IPS-18a (cell line): Measurements from ENCODE around the gene TTC29.

Source experiments
- H3K27ac ChIP-seq: one replicate; pipeline ENCODE4 v1.5.1; 2013; ENCODE audit warnings: low read length
- H3K27me3 ChIP-seq: one replicate; pipeline ENCODE4 v1.6.1; 2013; ENCODE audit warnings: mild to moderate bottlenecking, low read length; ENCODE audit not compliant: control insufficient read depth, insufficient read depth
- H3K36me3 ChIP-seq: one replicate; pipeline ENCODE4 v1.6.1; 2013; ENCODE audit warnings: low read depth, low read length; ENCODE audit not compliant: control insufficient read depth
- H3K4me1 ChIP-seq: one replicate; pipeline ENCODE4 v1.6.1; 2013; ENCODE audit warnings: low read depth, low read length; ENCODE audit not compliant: control insufficient read depth
- H3K4me3 ChIP-seq: one replicate; pipeline ENCODE4 v1.5.1; 2013; ENCODE audit warnings: low read length
- H3K9ac ChIP-seq: one replicate; pipeline ENCODE4 v1.6.1; 2013; ENCODE audit warnings: mild to moderate bottlenecking, low read length, moderate library complexity
- H3K9me3 ChIP-seq: one replicate; pipeline ENCODE4 v1.6.1; 2013; ENCODE audit warnings: low read depth, low read length; ENCODE audit not compliant: control insufficient read depth

The TTC29 gene

GRCh38 chr4:146952896-146953295 lies 7.2 kb upstream of the TTC29 start:
- no peak overlapping the region for H3K9ac ChIP-seq
- H3K9me3 ChIP-seq, result no peaks in the 10 kb centered on the region
- no peak overlapping the region for H3K4me3 ChIP-seq
- H3K27ac ChIP-seq, result no peak overlapping the region
- H3K27me3 ChIP-seq, result no peaks in the 10 kb centered on the region
- no peaks in the 10 kb centered on the region for H3K36me3 ChIP-seq
- H3K4me1 ChIP-seq, result no peaks in the 10 kb centered on the region

DNA sequence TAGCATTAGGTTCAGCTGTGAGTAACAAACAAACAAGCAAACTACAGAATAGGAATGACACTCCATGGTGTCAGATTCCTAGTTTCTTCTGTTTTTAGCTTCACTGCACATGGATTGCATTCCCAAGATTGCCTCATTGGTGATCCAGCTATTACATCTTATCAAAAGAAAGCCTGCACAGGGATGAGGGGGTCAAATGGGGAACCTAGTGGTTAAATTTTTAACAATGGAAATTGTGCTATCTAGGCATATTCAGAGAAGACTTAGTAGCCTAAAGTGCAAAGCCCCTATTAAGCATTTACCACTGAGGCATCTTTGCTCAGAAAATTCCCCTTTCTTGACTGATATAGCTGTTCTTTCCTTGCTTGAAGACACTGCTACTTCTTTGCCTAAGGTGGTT lies 3.9 kb upstream of the TTC29 start:
- H3K27me3 ChIP-seq, result peaks cover 9% of the 10 kb centered on the region
- no peak overlapping the region for H3K9ac ChIP-seq
- H3K9me3 ChIP-seq, result no peaks in the 10 kb centered on the region
- no peaks in the 10 kb centered on the region for H3K36me3 ChIP-seq
- no peaks in the 10 kb centered on the region for H3K4me1 ChIP-seq
- no peak overlapping the region for H3K27ac ChIP-seq
- H3K4me3 ChIP-seq, result no peak overlapping the region

DNA sequence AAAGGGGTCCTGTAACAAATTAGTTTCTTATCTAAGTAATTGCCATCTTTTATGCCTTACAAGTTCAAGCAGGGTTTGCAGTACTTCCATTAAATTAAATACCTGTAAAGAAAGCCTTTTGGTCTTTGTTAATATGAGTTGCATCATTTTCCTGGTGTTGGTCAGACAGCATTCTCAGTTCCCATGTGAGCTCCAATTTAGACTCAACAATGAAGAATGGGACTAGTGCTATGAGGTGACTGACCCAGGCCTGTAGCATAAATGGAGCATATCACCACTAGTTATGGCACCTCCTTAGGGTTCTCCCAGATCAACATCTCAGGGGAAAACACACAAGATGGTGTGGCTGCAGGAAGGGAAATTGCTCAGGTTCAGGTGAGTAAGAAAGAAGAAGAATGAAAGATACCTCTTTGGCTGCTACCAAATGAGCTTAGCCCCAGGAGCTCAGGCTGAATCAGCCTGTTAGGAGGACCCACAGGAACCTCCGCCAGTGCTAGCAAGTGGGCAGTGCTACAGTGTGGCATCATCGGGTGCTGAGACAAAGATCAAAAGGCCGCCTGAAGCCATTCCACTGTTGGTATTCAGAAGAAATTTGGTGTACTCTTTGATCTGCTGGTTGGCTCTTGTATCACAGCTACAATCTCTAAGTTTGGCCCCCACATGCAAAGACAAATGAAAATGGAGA lies 1.8 kb downstream of the TTC29 start:
- Histone ChIP-seq H3K9ac (no peak overlapping the region), H3K4me1 (no peaks in the 10 kb centered on the region), H3K9me3 (no peaks in the 10 kb centered on the region), H3K27me3 (peaks cover 10% of the 10 kb centered on the region), H3K27ac (no peak overlapping the region), H3K36me3 (no peaks in the 10 kb centered on the region), H3K4me3 (no peak overlapping the region)

GRCh38 chr4:146932116-146932515 lies 13.5 kb downstream of the TTC29 start:
- Histone ChIP-seq H3K27me3 (no peaks in the 10 kb centered on the region), H3K27ac (no peak overlapping the region), H3K36me3 (no peaks in the 10 kb centered on the region), H3K4me1 (peaks cover 6% of the 10 kb centered on the region), H3K4me3 (no peak overlapping the region), H3K9ac (no peak overlapping the region), H3K9me3 (no peaks in the 10 kb centered on the region)

- Histone ChIP-seq H3K4me1 (peaks cover 6% of the 10 kb centered on the region), H3K36me3 (no peaks in the 10 kb centered on the region), H3K9ac (no peak overlapping the region), H3K9me3 (no peaks in the 10 kb centered on the region), H3K27me3 (no peaks in the 10 kb centered on the region), H3K27ac (no peak overlapping the region), H3K4me3 (no peak overlapping the region)
Measured at GRCh38 chr4:146930673-146931072, 15.0 kb downstream of the TTC29 start.

DNA sequence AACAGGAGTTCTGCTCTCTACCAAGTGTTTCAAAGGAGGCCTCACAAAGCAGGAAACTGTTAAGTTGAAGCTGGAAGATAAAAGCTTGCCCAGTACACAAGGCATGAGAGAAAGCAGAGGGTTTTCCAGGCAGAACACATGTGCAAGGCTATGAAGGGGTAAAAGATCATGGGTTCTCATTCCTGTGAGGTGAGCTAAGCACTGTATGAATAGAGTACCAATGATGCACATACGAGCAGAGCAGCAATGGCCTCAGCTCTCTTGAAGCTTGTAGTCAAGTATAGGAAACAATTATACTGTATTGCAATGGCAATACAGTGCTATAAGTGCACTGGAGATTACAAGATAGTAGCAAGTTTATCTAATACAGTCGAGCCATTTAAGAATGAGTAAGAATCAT lies 18.0 kb downstream of the TTC29 start:
- no peaks in the 10 kb centered on the region for H3K9me3 ChIP-seq
- no peak overlapping the region for H3K4me3 ChIP-seq
- H3K27me3 ChIP-seq, result no peaks in the 10 kb centered on the region
- no peaks in the 10 kb centered on the region for H3K36me3 ChIP-seq
- peaks cover 6% of the 10 kb centered on the region for H3K4me1 ChIP-seq
- H3K27ac ChIP-seq, result no peak overlapping the region
- no peak overlapping the region for H3K9ac ChIP-seq

DNA sequence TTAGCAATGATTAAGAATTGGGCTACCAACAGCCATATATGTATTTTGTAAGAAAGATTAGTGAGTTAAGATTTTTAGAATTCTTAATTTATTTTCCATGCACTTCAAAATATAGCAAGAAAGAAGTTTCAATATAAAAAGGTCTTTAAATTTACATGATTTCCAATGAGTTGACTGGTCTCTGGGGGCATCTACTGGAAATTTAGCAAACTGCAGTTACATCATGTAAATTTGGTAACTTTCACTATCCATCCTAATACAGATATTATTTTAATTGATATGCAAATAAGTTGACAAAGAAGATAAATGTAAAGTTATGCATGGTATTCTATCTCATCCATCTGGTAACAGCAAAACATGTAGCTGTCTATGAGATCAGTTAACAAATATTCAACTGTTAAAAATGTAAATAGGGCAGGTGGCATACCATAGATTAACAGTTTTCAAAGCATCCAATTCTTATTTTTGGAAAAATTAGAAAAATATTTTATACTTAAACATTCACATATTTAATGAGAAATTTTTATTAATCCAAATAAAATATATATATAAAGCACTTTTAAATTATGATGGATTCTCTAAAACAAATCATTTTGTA lies 29.1 kb downstream of the TTC29 start:
- Histone ChIP-seq H3K27ac (no peak overlapping the region), H3K4me3 (no peak overlapping the region), H3K9me3 (no peaks in the 10 kb centered on the region), H3K4me1 (no peaks in the 10 kb centered on the region), H3K9ac (no peak overlapping the region), H3K36me3 (no peaks in the 10 kb centered on the region), H3K27me3 (no peaks in the 10 kb centered on the region)

GRCh38 chr4:146915132-146915531 lies 30.5 kb downstream of the TTC29 start:
- no peaks in the 10 kb centered on the region for H3K4me1 ChIP-seq

DNA sequence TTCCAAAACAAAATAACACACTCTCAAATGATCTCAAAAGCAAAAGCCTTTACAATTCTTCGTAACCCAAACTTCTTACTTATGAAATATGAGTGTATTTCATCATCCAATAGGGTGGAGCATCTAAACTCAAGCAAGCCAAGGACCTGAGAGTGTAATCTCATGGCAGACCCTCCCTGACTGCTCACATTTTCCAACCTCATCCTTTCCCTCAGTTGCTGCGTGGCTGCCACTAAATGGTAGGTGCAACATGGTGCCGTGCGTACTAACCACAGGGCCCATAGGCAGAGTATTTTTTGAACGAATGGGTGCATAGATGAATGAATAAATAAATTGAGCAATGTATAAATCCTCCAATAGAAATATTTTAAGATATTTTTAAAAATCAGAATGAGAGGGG lies 45.4 kb downstream of the TTC29 start:
- H3K4me1 ChIP-seq, result no peaks in the 10 kb centered on the region
- no peak overlapping the region for H3K4me3 ChIP-seq
- no peaks in the 10 kb centered on the region for H3K27me3 ChIP-seq
- H3K9me3 ChIP-seq, result no peaks in the 10 kb centered on the region
- no peak overlapping the region for H3K27ac ChIP-seq
- H3K9ac ChIP-seq, result no peak overlapping the region
- H3K36me3 ChIP-seq, result no peaks in the 10 kb centered on the region

More at GRCh38 chr4:146915132-146915531, 30.5 kb downstream of the TTC29 start:
- Histone ChIP-seq H3K36me3 (no peaks in the 10 kb centered on the region), H3K9me3 (no peaks in the 10 kb centered on the region), H3K4me3 (no peak overlapping the region), H3K27ac (no peak overlapping the region), H3K9ac (no peak overlapping the region), H3K27me3 (no peaks in the 10 kb centered on the region)

- no peaks in the 10 kb centered on the region for H3K27me3 ChIP-seq
- no peak overlapping the region for H3K4me3 ChIP-seq
- no peaks in the 10 kb centered on the region for H3K36me3 ChIP-seq
- H3K9me3 ChIP-seq, result no peaks in the 10 kb centered on the region
- H3K9ac ChIP-seq, result no peak overlapping the region
- no peaks in the 10 kb centered on the region for H3K4me1 ChIP-seq
- H3K27ac ChIP-seq, result no peak overlapping the region
Measured at GRCh38 chr4:146890301-146890700, 55.4 kb downstream of the TTC29 start.

DNA sequence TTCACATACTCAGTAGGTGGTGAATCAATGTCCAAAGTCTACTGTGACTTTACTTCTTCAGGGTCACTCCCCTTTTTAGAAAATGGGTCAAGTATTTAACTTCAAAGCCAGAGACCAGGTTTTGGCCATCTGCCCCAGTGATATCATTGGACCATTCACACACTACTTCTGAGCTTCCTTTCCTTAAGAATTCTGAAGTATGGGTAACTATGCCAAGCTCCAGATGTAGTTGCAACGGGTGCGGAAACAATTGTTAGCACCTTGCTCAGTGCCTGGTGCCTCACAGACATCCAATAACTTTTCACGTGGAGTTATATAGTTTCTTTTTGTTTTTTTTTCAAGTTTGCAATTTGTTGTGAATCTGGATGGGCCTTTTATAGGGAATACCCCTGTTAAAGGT lies 62.6 kb downstream of the TTC29 start:
- Histone ChIP-seq H3K36me3 (no peaks in the 10 kb centered on the region), H3K9ac (no peak overlapping the region), H3K9me3 (no peaks in the 10 kb centered on the region), H3K27me3 (no peaks in the 10 kb centered on the region), H3K27ac (no peak overlapping the region), H3K4me1 (no peaks in the 10 kb centered on the region), H3K4me3 (no peak overlapping the region)

GRCh38 chr4:146857298-146857697 lies 88.4 kb downstream of the TTC29 start:
- H3K4me3 ChIP-seq, result no peak overlapping the region
- no peak overlapping the region for H3K9ac ChIP-seq
- no peak overlapping the region for H3K27ac ChIP-seq
- H3K4me1 ChIP-seq, result no peaks in the 10 kb centered on the region
- no peaks in the 10 kb centered on the region for H3K27me3 ChIP-seq
- no peaks in the 10 kb centered on the region for H3K36me3 ChIP-seq
- H3K9me3 ChIP-seq, result no peaks in the 10 kb centered on the region
